ENCODE measurements around the gene ACSBG1.

Gene ACSBG1

GRCh38 chr15:78129077-78129750 is 105.2 kb downstream of the ACSBG1 start:
- peak; percentile 42 to 64 for DNase-seq

- no peak for DNase-seq
These were observed 106.5 kb downstream of the ACSBG1 start for GRCh38 chr15:78127882-78128281.

GRCh38 chr15:78125267-78125666 is 109.1 kb downstream of the ACSBG1 start:
- no peak for DNase-seq

- no peak for DNase-seq
These were observed 113.8 kb downstream of the ACSBG1 start for GRCh38 chr15:78120523-78120922.
